ENCODE results near the gene RBP3.

GRCh38 chr10:47403446-47404318, 55.5 kb downstream of the RBP3 start:
- TF ChIP-seq CTCF (IDR thresholded peaks at IDR 0.05): no peak
- TF ChIP-seq POLR2A (IDR thresholded peaks at IDR 0.05): no peak
